A673 (cell line): ENCODE results near the gene KCNIP4.

Source experiments
- CTCF ChIP-seq: fragments of 300-800, 200-600 bp; sonication (generic); conservative IDR thresholded peaks from 2 replicates; pipeline ENCODE4 v1.5.1; 2017; ENCODE audit warnings: low read depth, mild to moderate bottlenecking, antibody characterized with exemption, low read length, moderate library complexity, mixed read lengths
- EZH2 ChIP-seq: fragments of 200-600 bp; sonication (generic); IDR thresholded peaks from 2 replicates; pipeline ENCODE4 v1.6.1; 2017; ENCODE audit warnings: borderline replicate concordance, low read depth, mild to moderate bottlenecking, mixed read lengths, antibody characterized with exemption, low read length; ENCODE audit not compliant: poor library complexity, severe bottlenecking

GRCh38 chr4:21726255-21726815, 222.2 kb downstream of the KCNIP4 start:
- no peak for TF ChIP-seq CTCF
- no peak for TF ChIP-seq EZH2
